Muscle layer of colon (tissue), 2 donors: ENCODE results near the gene NES.
A peak's percentile ranks its signal among the peaks of the same experiment; 100 is the strongest.

Experiments used
- H3K27ac ChIP-seq: one replicate; pipeline ENCODE4 v1.7.0; 2013; ENCODE audit warnings: low read depth, mild to moderate bottlenecking, low read length, moderate library complexity
- H3K27me3 ChIP-seq, 2 donors: one replicate each; pipeline ENCODE4 v1.7.0; 2013; ENCODE audit warnings: low read length in 2 of 2, mild to moderate bottlenecking in 2 of 2; ENCODE audit not compliant: insufficient read depth in 2 of 2, control insufficient read depth in 1 of 2
- H3K36me3 ChIP-seq: one replicate; pipeline ENCODE4 v1.7.0; 2013; ENCODE audit warnings: mild to moderate bottlenecking, low read length; ENCODE audit not compliant: insufficient read depth
- H3K4me1 ChIP-seq: one replicate; pipeline ENCODE4 v1.7.0; 2013; ENCODE audit warnings: mild to moderate bottlenecking, low read length; ENCODE audit not compliant: insufficient read depth
- H3K4me3 ChIP-seq, 2 donors: one replicate each; pipeline ENCODE4 v1.7.0; 2013; ENCODE audit warnings: low read length in 2 of 2, low read depth in 1 of 2, mild to moderate bottlenecking in 1 of 2, moderate library complexity in 1 of 2
- H3K9ac ChIP-seq: one replicate; pipeline ENCODE4 v1.7.0; 2013; ENCODE audit warnings: low read length
- H3K9me3 ChIP-seq: one replicate; pipeline ENCODE4 v1.7.0; 2013; ENCODE audit warnings: mild to moderate bottlenecking, low read length
- donor health status: abdominal sarcoma.
- donor health status: Adenocarcinoma of cecum.

NES gene

GRCh38 chr1:156690675-156691036, 13.4 kb upstream of the NES start:
- H3K9me3 ChIP-seq: no peaks in the 10 kb centered on the region
- no peaks in the 10 kb centered on the region for H3K36me3 ChIP-seq
- H3K27me3 ChIP-seq: peaks cover 0 to 23% of the 10 kb centered on the region in 2 donors
- H3K4me3 ChIP-seq: no peak overlapping the region
- no peak overlapping the region for H3K9ac ChIP-seq
- H3K4me1 ChIP-seq: peaks cover 11% of the 10 kb centered on the region
- H3K27ac ChIP-seq: no peak overlapping the region

GRCh38 chr1:156689953-156690674, 12.9 kb upstream of the NES start:
- Histone ChIP-seq H3K4me3 (no peak overlapping the region), H3K9ac (no peak overlapping the region), H3K36me3 (no peaks in the 10 kb centered on the region), H3K27me3 (peaks cover 0 to 23% of the 10 kb centered on the region in 2 donors), H3K9me3 (no peaks in the 10 kb centered on the region), H3K4me1 (peaks cover 11% of the 10 kb centered on the region), H3K27ac (no peak overlapping the region)

DNA sequence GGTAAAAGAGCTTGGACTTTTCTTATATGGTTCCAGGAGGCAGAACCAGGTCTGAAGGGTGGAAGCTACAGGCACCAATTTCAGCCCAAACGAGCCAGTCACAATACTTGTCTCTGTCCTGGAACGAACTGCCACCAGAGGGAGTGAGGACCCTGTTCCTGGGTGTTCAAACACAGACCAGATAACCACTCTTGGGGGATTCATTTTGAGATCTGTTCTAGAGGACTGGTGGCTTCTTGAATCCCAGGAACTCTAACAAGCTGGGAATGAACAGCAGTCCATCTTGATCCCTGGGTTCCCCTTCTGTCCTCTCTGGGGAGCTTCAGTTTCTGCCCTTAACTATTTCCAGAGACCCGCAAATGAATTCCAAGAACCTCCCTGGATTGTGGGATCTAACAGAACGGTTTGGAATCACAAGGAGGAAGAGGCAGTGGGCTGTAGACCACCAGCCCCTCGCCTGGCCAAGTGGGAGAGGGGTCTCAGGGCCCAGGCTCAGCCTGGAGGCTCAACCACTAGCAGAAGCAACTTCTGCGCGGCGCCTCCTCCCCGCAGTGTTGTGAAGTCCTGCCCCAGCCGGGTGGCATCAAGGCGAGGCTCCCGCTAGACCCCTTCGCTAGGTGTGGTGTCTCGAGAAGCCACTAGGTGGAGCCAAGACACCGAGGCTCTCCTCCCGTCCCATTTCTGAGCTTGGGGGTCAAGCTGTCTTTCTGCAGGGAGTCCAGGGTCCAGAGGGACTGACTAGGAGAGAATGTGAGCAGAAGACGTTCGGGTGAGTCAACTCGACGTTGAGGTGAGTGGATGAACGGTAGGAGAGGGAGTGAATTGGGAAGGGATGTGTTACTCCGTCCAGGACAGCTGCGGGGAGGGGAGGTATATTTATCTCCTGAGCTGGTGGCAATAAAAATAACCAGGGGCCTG, 12.1 kb upstream of the NES start:
- H3K9ac ChIP-seq: peak overlapping the region; percentile 19
- peak overlapping the region in 1 of 2 donors; percentile 24 for H3K4me3 ChIP-seq
- peaks cover 11% of the 10 kb centered on the region for H3K4me1 ChIP-seq
- H3K27ac ChIP-seq: no peak overlapping the region
- H3K9me3 ChIP-seq: no peaks in the 10 kb centered on the region
- H3K27me3 ChIP-seq: peaks cover 0 to 23% of the 10 kb centered on the region in 2 donors
- H3K36me3 ChIP-seq: no peaks in the 10 kb centered on the region

DNA sequence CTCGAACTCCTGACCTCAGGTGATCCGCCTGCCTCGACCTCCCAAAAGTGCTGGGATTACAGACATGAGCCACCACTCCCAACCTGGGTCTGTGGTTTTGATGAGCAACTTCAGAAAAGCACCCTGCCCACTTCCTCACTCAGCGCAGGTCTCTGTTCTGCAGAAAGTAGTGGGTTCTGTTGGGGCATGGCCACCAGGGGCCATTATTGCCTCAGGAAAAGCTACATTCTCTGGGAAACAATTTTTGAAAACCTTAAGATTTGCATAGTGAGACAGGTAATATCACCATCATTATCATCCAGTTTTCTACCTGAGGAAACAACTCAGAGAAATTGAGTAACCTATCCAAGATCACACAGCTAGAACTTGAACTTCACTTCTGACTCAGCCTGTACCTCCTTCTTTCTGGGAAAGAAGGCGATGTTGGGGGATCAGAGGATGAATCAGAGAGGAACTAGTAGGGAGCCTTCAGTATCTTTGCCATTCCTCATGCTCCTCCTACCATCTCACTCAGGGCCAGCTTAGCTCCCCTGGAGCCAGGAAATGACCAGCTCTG, 7.1 kb upstream of the NES start:
- H3K4me3 ChIP-seq: no peak overlapping the region
- H3K4me1 ChIP-seq: peaks cover 3% of the 10 kb centered on the region
- H3K27me3 ChIP-seq: peaks cover 6 to 9% of the 10 kb centered on the region in 2 donors
- no peaks in the 10 kb centered on the region for H3K9me3 ChIP-seq
- H3K36me3 ChIP-seq: no peaks in the 10 kb centered on the region
- no peak overlapping the region for H3K9ac ChIP-seq
- no peak overlapping the region for H3K27ac ChIP-seq

DNA sequence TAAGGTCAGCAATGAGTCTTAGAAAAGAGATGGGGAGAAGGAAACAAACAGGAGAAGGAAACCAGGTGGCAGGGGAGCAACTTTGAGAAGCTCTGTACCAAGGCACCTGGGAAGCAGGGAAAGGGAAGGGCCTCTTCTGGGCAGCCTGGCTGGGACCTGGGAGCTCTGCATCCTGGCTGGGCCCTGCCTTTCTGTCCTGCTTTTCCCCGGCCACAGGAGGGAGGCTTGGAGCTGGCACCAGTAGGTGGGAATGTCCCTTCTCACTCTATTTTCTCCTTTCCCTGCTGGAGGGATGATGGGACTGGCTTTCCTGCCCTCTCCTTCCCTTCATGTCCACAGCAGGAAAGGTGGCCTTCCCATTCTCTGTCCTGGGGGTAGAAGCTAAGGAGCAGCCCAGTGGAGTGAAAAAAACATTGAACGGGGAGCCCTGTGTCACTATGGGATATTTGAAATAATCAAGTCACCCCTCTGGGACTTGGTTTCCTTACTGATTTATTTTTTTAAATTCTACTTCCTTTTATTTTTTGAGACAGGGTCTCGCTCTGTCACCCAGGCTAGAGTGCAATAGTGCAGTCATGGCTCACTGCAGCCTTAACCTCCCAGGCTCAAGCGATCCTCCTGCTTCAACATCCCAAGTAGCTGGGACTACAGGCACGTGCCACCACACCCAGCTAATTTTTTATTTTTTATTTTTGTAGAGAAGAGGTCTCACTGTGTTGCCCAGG, 5.1 kb upstream of the NES start:
- peaks cover 7% of the 10 kb centered on the region for H3K4me1 ChIP-seq
- no peak overlapping the region for H3K27ac ChIP-seq
- peaks cover 9 to 20% of the 10 kb centered on the region in 2 donors for H3K27me3 ChIP-seq
- no peaks in the 10 kb centered on the region for H3K36me3 ChIP-seq
- no peaks in the 10 kb centered on the region for H3K9me3 ChIP-seq
- H3K9ac ChIP-seq: no peak overlapping the region
- H3K4me3 ChIP-seq: no peak overlapping the region

DNA sequence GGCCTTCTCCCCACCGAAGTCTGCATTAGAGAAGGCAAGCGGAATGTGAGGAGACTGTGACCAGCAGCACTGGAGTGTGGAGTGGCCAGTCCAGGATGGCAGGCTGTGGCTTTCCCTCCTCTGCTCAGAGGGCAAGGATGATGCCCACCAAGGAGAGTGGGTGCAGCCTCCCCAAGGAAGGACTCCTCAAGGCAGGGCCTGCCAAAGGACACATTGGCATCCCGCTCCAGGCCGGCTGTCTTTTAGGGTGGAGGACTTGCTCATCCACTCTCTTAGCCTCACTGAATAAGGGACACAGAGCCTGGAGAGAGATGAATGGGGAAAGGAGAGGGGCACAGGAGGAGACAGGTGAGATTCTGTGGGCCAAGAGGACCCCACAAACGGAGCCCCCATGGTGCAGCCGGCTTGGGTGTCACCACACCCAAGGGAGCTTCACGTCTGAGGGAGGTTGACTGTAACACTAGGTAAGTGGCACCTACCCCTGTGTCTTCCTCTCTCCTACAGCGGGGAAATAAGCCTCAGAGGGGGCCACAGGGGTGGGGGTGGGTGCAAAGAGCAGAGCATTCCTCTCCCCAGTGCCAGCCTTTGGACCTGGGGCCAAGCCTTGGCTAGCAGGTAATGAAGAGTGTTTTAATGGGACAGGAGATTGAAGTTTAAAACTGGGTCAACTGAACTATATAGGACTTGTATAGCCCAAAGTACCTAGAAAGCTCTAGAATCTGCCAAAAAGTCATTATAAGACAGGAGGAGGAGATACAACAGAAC, 4.2 kb upstream of the NES start:
- H3K4me1 ChIP-seq: peaks cover 8% of the 10 kb centered on the region
- no peak overlapping the region for H3K27ac ChIP-seq
- no peaks in the 10 kb centered on the region for H3K9me3 ChIP-seq
- no peak overlapping the region for H3K9ac ChIP-seq
- H3K36me3 ChIP-seq: no peaks in the 10 kb centered on the region
- no peak overlapping the region for H3K4me3 ChIP-seq
- H3K27me3 ChIP-seq: peaks cover 16 to 22% of the 10 kb centered on the region in 2 donors

DNA sequence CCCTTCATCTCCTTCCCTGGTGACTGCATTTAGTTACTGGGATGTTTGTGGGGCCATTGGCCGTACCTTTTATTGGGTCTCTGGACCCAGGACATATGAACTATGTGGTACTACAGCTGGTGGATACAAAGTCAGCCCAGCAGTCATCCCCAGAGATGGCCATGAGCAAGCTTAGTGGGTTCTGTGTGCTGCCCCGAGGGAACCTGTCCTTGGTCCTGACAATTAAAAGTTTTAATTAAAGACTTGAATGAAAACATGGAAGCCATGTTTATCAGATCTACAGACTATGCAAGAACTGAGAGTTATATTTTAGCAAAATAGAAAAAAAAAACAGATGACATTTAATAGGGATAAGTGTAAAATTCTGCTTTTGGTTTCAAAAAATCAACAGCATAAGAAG, 2.8 kb upstream of the NES start:
- H3K36me3 ChIP-seq: no peaks in the 10 kb centered on the region
- H3K27ac ChIP-seq: no peak overlapping the region
- peaks cover 8% of the 10 kb centered on the region for H3K4me1 ChIP-seq
- peaks cover 22 to 23% of the 10 kb centered on the region in 2 donors for H3K27me3 ChIP-seq
- no peak overlapping the region for H3K9ac ChIP-seq
- H3K9me3 ChIP-seq: no peaks in the 10 kb centered on the region
- H3K4me3 ChIP-seq: no peak overlapping the region

DNA sequence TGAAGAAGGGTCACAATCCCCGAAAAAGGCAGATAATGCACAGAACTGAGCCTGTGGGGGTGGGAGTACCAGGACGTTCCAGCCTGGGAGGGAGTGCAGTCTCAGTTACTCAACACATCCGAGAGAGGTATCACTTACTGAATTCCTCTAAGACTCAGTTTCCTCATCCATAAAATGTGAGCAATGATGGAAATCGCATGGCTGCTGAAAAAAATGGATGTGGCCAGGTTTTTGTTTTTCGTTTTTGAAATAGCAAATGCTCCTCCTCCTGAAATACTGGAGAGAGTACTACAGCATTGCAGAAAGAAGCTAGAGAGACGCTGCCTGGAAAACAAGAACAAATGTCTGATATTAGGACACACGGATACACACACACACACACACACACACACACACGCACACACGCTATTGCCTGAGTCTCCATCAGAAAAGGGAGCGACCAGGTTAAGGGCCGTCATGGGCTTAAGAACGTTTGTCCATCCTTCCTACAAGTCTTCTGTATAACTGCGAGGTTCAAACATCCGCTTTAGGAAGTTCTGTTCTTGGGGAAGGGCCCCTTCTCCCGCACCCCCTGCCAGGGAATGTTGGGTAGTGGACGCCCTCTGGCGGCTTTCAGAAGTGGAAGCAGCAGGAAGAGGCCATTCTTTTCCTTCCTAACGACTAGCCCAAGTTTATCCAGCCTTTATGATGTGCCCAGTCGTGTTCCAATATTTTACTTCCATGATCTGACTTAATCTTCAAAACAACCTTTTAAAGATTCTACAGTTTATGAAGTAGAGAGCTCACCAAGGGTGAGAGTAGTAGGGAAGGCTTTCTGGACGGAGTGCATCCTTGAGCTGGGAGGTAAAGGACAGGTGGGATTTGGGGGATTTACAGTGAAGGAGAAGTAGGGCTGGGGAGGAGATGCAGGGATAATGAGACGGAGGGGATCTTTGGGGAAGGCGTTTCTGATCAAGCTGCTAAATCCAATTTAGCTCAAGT, 699 bp upstream of the NES start:
- H3K27ac ChIP-seq: peak overlapping the region; percentile 26
- peaks cover 8% of the 10 kb centered on the region for H3K4me1 ChIP-seq
- no peak overlapping the region for H3K9ac ChIP-seq
- H3K36me3 ChIP-seq: no peaks in the 10 kb centered on the region
- H3K4me3 ChIP-seq: peak overlapping the region; percentile 44 to 61
- no peaks in the 10 kb centered on the region for H3K9me3 ChIP-seq
- peaks cover 22 to 23% of the 10 kb centered on the region in 2 donors for H3K27me3 ChIP-seq

GRCh38 chr1:156676114-156676819, 940 bp downstream of the NES start:
- no peaks in the 10 kb centered on the region for H3K36me3 ChIP-seq
- no peaks in the 10 kb centered on the region for H3K9me3 ChIP-seq
- H3K9ac ChIP-seq: no peak overlapping the region
- H3K4me1 ChIP-seq: peaks cover 8% of the 10 kb centered on the region
- peaks cover 20 to 22% of the 10 kb centered on the region in 2 donors for H3K27me3 ChIP-seq
- H3K27ac ChIP-seq: peak overlapping the region; percentile 50
- H3K4me3 ChIP-seq: peak overlapping the region in 1 of 2 donors; percentile 61
